HepG2 (cell line): ENCODE results near the gene CNNM4. TPM values are rescaled to one million over a fixed set of nuclear protein-coding genes. Genes with fewer than 3 reads are reported as not detected.

Experiments used
- ARID2 ChIP-seq: sonication (generic); formaldehyde crosslinking; IDR thresholded peaks from 2 replicates; pipeline ENCODE4 v1.8.1; 2022; ENCODE audit warnings: mild to moderate bottlenecking, missing genetic modification reagents, borderline replicate concordance
- ARNT ChIP-seq: fragments of 450-650 bp; IDR thresholded peaks from 2 replicates; pipeline ENCODE4 v1.6.1; 2017
- CBX5 ChIP-seq: sonication (generic); formaldehyde crosslinking; IDR thresholded peaks from 2 replicates; pipeline ENCODE4 v1.4.0; 2020; ENCODE audit warnings: missing genetic modification reagents, borderline replicate concordance
- CSRNP1 ChIP-seq: sonication (generic); formaldehyde crosslinking; IDR thresholded peaks from 2 replicates; pipeline ENCODE4 v1.8.1; 2023; ENCODE audit warnings: mild to moderate bottlenecking, missing genetic modification reagents
- DR1 ChIP-seq: sonication (generic); formaldehyde crosslinking; IDR thresholded peaks from 2 replicates; pipeline ENCODE4 v1.8.0; 2021; ENCODE audit warnings: mild to moderate bottlenecking, missing genetic modification reagents, inconsistent platforms
- HBP1 ChIP-seq: IDR thresholded peaks from 2 replicates; pipeline ENCODE4 v1.6.1; 2016; ENCODE audit warnings: low read depth, control low read depth
- HINFP ChIP-seq: sonication (generic); formaldehyde crosslinking; IDR thresholded peaks from 2 replicates; pipeline ENCODE4 v1.4.0; 2020; ENCODE audit warnings: low read depth, mild to moderate bottlenecking, missing genetic modification reagents
- IRF2 ChIP-seq: IDR thresholded peaks from 2 replicates; pipeline ENCODE4 v1.6.1; 2018; ENCODE audit warnings: missing genetic modification reagents, missing compliant biosample characterization
- KMT2B ChIP-seq: IDR thresholded peaks from 2 replicates; pipeline ENCODE4 v1.6.1; 2016; ENCODE audit warnings: missing genetic modification reagents, missing compliant biosample characterization
- MED8 ChIP-seq: sonication (generic); formaldehyde crosslinking; IDR thresholded peaks from 2 replicates; pipeline ENCODE4 v1.8.1; 2023; ENCODE audit warnings: mild to moderate bottlenecking, missing genetic modification reagents; ENCODE audit not compliant: insufficient replicate concordance
- NR2C2 ChIP-seq: sonication (generic); formaldehyde crosslinking; IDR thresholded peaks from 2 replicates; pipeline ENCODE4 v1.4.0; 2020; ENCODE audit warnings: missing genetic modification reagents, mild to moderate bottlenecking, moderate library complexity, borderline replicate concordance
- PCBP2 ChIP-seq: fragments of 200-400 bp; formaldehyde crosslinking; optimal IDR thresholded peaks from 2 replicates; pipeline ENCODE3; 2018; ENCODE audit warnings: low read length, low read depth; ENCODE audit not compliant: poor library complexity, severe bottlenecking
- POLR2A ChIP-seq, 2 experiments: IDR thresholded peaks; 2 replicates each; pipeline ENCODE4 v1.6.1; 2011; ENCODE audit warnings: low read depth in 2 of 2, low read length in 2 of 2, mild to moderate bottlenecking in 1 of 2, moderate library complexity in 1 of 2; ENCODE audit not compliant: insufficient read depth in 1 of 2
- RNF219 ChIP-seq: sonication (generic); formaldehyde crosslinking; IDR thresholded peaks from 2 replicates; pipeline ENCODE4 v1.5.0; 2020; ENCODE audit warnings: mild to moderate bottlenecking, missing genetic modification reagents
- SALL1 ChIP-seq: sonication (generic); formaldehyde crosslinking; IDR thresholded peaks from 2 replicates; pipeline ENCODE4 v1.8.0; 2022; ENCODE audit warnings: mild to moderate bottlenecking, missing genetic modification reagents
- SIX4 ChIP-seq: sonication (generic); formaldehyde crosslinking; IDR thresholded peaks from 2 replicates; pipeline ENCODE4 v1.4.0; 2020; ENCODE audit warnings: missing genetic modification reagents
- TOPORS ChIP-seq: sonication (generic); formaldehyde crosslinking; IDR thresholded peaks from 2 replicates; pipeline ENCODE4 v1.8.0; 2023; ENCODE audit warnings: mild to moderate bottlenecking, missing genetic modification reagents
- ZFP90 ChIP-seq: sonication (generic); formaldehyde crosslinking; IDR thresholded peaks from 2 replicates; pipeline ENCODE4 v1.8.0; 2022; ENCODE audit warnings: missing genetic modification reagents, mild to moderate bottlenecking, inconsistent platforms, borderline replicate concordance
- ZNF138 ChIP-seq: sonication (generic); formaldehyde crosslinking; IDR thresholded peaks from 2 replicates; pipeline ENCODE4 v1.5.0; 2020; ENCODE audit warnings: mild to moderate bottlenecking, low read depth, missing genetic modification reagents
- ZNF510 ChIP-seq: sonication (generic); formaldehyde crosslinking; IDR thresholded peaks from 2 replicates; pipeline ENCODE4 v1.4.0; 2020; ENCODE audit warnings: low read depth, mild to moderate bottlenecking, missing genetic modification reagents
- ZNF543 ChIP-seq: sonication (generic); formaldehyde crosslinking; IDR thresholded peaks from 2 replicates; pipeline ENCODE4 v1.4.0; 2020; ENCODE audit warnings: mild to moderate bottlenecking, missing genetic modification reagents
- ZNF720 ChIP-seq: sonication (generic); formaldehyde crosslinking; IDR thresholded peaks from 2 replicates; pipeline ENCODE4 v1.4.0; 2020; ENCODE audit warnings: missing genetic modification reagents
- ZNF83 ChIP-seq: sonication (generic); formaldehyde crosslinking; IDR thresholded peaks from 2 replicates; pipeline ENCODE4 v1.4.0; 2020; ENCODE audit warnings: missing genetic modification reagents, mild to moderate bottlenecking, borderline replicate concordance
- polyA plus RNA-seq, 8 experiments: library from polyadenylated mRNA; depleted of rRNA in 3 of 8; stranded (reverse) in 7 of 8; unstranded in 1 of 8; fragments of >200 nt; fragmentation: Illumina TruSeq in 4 of 8; extraction: Trizol in 4 of 8; gene quantifications; 2 replicates each; pipeline versions ENCODE4 v1.2.1 to v1.2.3, GENCODE V29; 2011 to 2016; ENCODE audit warnings: low read depth in 4 of 8, missing spikeins in 1 of 8, mixed read lengths in 1 of 8; ENCODE audit not compliant: insufficient read depth in 1 of 8
- total RNA-seq, 5 experiments: library from RNA; depleted of rRNA; stranded (reverse); fragments of >200 nt; fragmentation: Illumina TruSeq; extraction: Trizol; gene quantifications; 2 replicates each; pipeline ENCODE4 v1.2.3, GENCODE V29; 2016; ENCODE audit warnings: low read depth in 1 of 5

The CNNM4 gene
- total and polyA plus RNA-seq, 2 of the 13 experiments (the other 11 are each of a cell fraction or from before 2014, with no cell fraction given) = 5.9 to 8.4 TPM

- peak; percentile 77; the same call in 1 of the 2 replicates for TF ChIP-seq ARID2 (CRISPR knock-in tag)
- peak; percentile 63; the same call in 1 of the 2 replicates for TF ChIP-seq DR1
- peak; percentile 85; the same call in 1 of the 2 replicates for TF ChIP-seq ZNF543 (CRISPR knock-in tag)
- TF ChIP-seq ZNF510 (CRISPR knock-in tag) = peak; percentile 88; the same call in 1 of the 2 replicates
- no peak for TF ChIP-seq PCBP2
- TF ChIP-seq NR2C2 (CRISPR knock-in tag) = peak; percentile 72
- no peak for TF ChIP-seq ZNF138 (CRISPR knock-in tag)
- 0 out of 2 replicates have a peak, but pooled peaks have one; percentile 72 for TF ChIP-seq ZNF83
- TF ChIP-seq KMT2B (CRISPR knock-in tag) = peak; percentile 82
- no peak for TF ChIP-seq CBX5 (CRISPR knock-in tag)
- 0 out of 2 replicates have a peak, but pooled peaks have one; percentile 80 for TF ChIP-seq TOPORS
- peak; percentile 69; the same call in 1 of the 2 replicates for TF ChIP-seq IRF2 (CRISPR knock-in tag)
- TF ChIP-seq SIX4 (CRISPR knock-in tag) = no peak
- TF ChIP-seq CSRNP1 = peak; percentile 70; the same call in 1 of the 2 replicates
- TF ChIP-seq HINFP (CRISPR knock-in tag) = peak; percentile 74
- TF ChIP-seq ARNT = no peak
- TF ChIP-seq RNF219 (CRISPR knock-in tag) = no peak
- peak; percentile 83 to 91 for TF ChIP-seq POLR2A (IDR thresholded peaks at IDR 0.05; ENCODE audit: insufficient read depth in 1 of 2, low read depth in 2 of 2, low read length in 2 of 2)
- peak; percentile 77; the same call in 1 of the 2 replicates for TF ChIP-seq ZFP90 (CRISPR knock-in tag)
- TF ChIP-seq SALL1 (CRISPR knock-in tag) = peak; percentile 66
- TF ChIP-seq MED8 (CRISPR knock-in tag) = peak; percentile 25
- TF ChIP-seq HBP1 (CRISPR knock-in tag) = peak; percentile 52
- 0 out of 2 replicates have a peak, but pooled peaks have one; percentile 33 for TF ChIP-seq ZNF720 (CRISPR knock-in tag)
These were observed 20.9 kb upstream of the CNNM4 start, which contains the start of gene LMAN2L (continued) for GRCh38 chr2:96739633-96740428.
